GM23338 (cell line): ENCODE data around the gene OR51V1.

ENCODE experiments used
- CREB1 ChIP-seq: fragments of 250-450 bp; sonication (Bioruptor Pico); IDR thresholded peaks from 2 replicates; pipeline ENCODE4 v1.5.0; 2020; ENCODE audit warnings: low read depth, mild to moderate bottlenecking, moderate library complexity
- EZH2 ChIP-seq: fragments of 200-600 bp; sonication (generic); IDR thresholded peaks from one replicate; pipeline ENCODE4 v1.8.0; 2017; ENCODE audit warnings: antibody characterized with exemption, mild to moderate bottlenecking, low read depth; ENCODE audit not compliant: unreplicated experiment
- EZH2phosphoT487 ChIP-seq: fragments of 200-600 bp; sonication (generic); IDR thresholded peaks from one replicate; pipeline ENCODE4 v1.8.1; 2018; ENCODE audit warnings: antibody characterized with exemption; ENCODE audit not compliant: unreplicated experiment
- POLR2AphosphoS5 ChIP-seq: IDR thresholded peaks from 2 replicates; pipeline ENCODE4 v1.6.1; 2016; ENCODE audit warnings: antibody characterized with exemption, low read depth
- REST ChIP-seq: IDR thresholded peaks from one replicate; pipeline ENCODE4 v1.6.1; 2018; ENCODE audit warnings: antibody characterized with exemption; ENCODE audit not compliant: unreplicated experiment
- ZNF114 ChIP-seq: fragments of 250-450 bp; sonication (Bioruptor Pico); IDR thresholded peaks from 2 replicates; pipeline ENCODE4 v1.5.0; 2020; ENCODE audit warnings: mild to moderate bottlenecking, moderate library complexity
- ZNF331 ChIP-seq: fragments of 250-450 bp; sonication (Bioruptor Pico); IDR thresholded peaks from 2 replicates; pipeline ENCODE4 v1.5.0; 2020; ENCODE audit warnings: low read depth, mild to moderate bottlenecking, moderate library complexity
- TF ChIP-seq, protein P1 (sequence below), 2 experiments: fragments of 200-600 bp in 1 of 2; sonication (generic) in 1 of 2; conservative IDR thresholded peaks; 2 replicates each; pipeline versions ENCODE4 v1.5.1 to v1.6.1; 2016 to 2017; ENCODE audit warnings: antibody characterized with exemption in 2 of 2, low read depth in 2 of 2, mild to moderate bottlenecking in 2 of 2, moderate library complexity in 1 of 2

DNA sequence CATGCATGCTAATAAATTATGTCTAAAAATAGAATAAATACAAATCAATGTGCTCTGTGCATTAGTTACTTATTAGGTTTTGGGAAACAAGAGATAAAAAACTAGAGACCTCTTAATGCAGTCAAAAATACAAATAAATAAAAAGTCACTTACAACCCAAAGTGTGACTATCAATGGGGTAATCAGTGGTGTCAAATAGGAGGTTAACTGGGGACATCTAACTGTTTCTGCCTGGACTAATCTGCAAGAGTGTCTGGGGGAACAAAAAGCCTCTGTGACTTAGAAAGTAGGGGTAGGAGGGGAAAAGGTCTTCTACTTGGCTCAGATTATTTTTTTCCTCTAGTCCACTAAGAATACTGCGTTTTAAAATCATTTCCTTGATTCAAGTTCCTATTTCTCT, 27.2 kb upstream of the OR51V1 start:
- TF ChIP-seq POLR2AphosphoS5 (no peak), REST (no peak), EZH2 (no peak), EZH2phosphoT487 (no peak), CREB1 (CRISPR knock-in tag) (no peak), ZNF331 (CRISPR knock-in tag) (no peak), ZNF114 (CRISPR knock-in tag) (no peak)
- TF ChIP-seq, protein P1, sequence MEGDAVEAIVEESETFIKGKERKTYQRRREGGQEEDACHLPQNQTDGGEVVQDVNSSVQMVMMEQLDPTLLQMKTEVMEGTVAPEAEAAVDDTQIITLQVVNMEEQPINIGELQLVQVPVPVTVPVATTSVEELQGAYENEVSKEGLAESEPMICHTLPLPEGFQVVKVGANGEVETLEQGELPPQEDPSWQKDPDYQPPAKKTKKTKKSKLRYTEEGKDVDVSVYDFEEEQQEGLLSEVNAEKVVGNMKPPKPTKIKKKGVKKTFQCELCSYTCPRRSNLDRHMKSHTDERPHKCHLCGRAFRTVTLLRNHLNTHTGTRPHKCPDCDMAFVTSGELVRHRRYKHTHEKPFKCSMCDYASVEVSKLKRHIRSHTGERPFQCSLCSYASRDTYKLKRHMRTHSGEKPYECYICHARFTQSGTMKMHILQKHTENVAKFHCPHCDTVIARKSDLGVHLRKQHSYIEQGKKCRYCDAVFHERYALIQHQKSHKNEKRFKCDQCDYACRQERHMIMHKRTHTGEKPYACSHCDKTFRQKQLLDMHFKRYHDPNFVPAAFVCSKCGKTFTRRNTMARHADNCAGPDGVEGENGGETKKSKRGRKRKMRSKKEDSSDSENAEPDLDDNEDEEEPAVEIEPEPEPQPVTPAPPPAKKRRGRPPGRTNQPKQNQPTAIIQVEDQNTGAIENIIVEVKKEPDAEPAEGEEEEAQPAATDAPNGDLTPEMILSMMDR (conservative IDR thresholded peaks at IDR 0.05; ENCODE audit: low read depth in 2 of 2) = no peak
